SKM-1 treated with dmso at 0.1 percent for 144 hours (cell line): ENCODE measurements around the gene SEPTIN8.

ENCODE experiments used
- DNase-seq: peaks from one replicate; lab custom pipeline; 2025; ENCODE audit not compliant: unreplicated experiment; lab: John Stamatoyannopoulos, UW

Gene SEPTIN8

DNA sequence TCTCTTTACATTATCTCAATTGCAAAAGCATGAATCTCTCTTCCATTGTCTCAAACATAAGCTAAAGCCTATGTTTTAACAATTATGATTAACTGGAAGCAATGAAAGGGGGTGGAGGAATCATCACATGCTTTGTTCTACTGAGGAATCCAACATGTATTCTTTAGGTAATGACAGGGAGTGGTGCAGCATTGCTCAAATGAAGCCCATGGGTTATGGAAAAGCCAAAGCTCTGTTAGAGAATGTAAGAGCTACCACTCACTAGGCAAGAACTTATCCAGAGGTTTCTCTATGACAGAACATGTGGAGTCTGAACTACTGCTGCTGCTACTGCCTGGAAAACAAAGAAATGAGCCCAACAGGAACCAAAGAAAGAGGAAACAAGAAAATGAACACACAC, 68.4 kb downstream of the SEPTIN8 start:
- no peak for DNase-seq

DNA sequence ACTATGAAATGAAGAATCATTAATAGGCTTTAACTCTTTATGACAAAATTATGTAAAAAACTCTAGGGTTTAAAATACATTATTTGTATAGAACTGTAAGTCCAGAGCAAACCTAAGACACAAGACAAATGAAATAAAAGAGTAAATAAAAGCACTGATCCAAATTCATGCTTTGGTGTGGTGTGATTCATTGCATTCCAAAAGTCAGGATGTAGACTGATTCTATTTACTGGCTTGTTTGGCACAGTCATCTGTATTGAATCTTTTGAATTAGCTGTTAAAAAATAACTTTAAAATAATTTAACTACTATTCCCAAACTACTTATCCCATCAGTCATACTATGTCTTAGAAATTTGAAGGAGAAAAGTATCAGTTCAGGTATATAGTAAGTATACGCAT, 72.2 kb downstream of the SEPTIN8 start:
- no peak for DNase-seq
